HCT116 (cell line): ENCODE data around the gene KCNIP4. TPM values are rescaled to one million over a fixed set of nuclear protein-coding genes. Genes with fewer than 3 reads are reported as not detected.

ENCODE experiments used
- ATAC-seq: fragments of 200-7000 bp; cut with Tn5 transposase; 2 replicates; pipeline ENCODE4 v1.9.1; 2020; ENCODE audit warnings: mild to moderate bottlenecking, moderate library complexity
- BruUV-seq: library from RNA; stranded (reverse); fragments of 400-500 nt; replicated peaks from 2 replicates; lab custom pipeline; 2021; lab: Mats Ljungman, UMichigan
- CTCF ChIA-PET: fragments of 300-600 bp; sonication (Branson Sonifier 250); formaldehyde crosslinking; loops from one replicate; lab custom pipeline; 2021; ENCODE audit warnings: antibody characterized with exemption; lab: Charles Lee
- POLR2A ChIA-PET: fragments of 300-600, 350-600 bp; sonication (Branson Sonifier 250); formaldehyde crosslinking; loops from one replicate; lab custom pipeline; 2021; ENCODE audit warnings: antibody characterized with exemption; lab: Charles Lee
- RAD21 ChIA-PET, 2 experiments: fragments of 300-600 bp; sonication (Branson Sonifier 250); formaldehyde crosslinking; loops; one replicate each; lab custom pipeline; 2023; ENCODE audit warnings: low total read pairs in 2 of 2; ENCODE audit not compliant: uncharacterized antibody in 2 of 2, unreplicated experiment in 2 of 2, low non-redundant PET in 1 of 2; lab: Charles Lee
- DNase-seq: peaks from one replicate; pipeline ENCODE4 v3.0.0-alpha.2; 2010; ENCODE audit warnings: low read depth, low spot score
- H2AFZ ChIP-seq: fragments of 200-600 bp; shearing (Covaris generic), sonication (generic); 2 replicates; pipeline ENCODE4 v1.6.1; 2017; ENCODE audit warnings: low read depth, mixed run types, mixed read lengths, antibody characterized with exemption, low read length; ENCODE audit not compliant: poor library complexity, severe bottlenecking
- H3K27ac ChIP-seq: 2 replicates; pipeline ENCODE4 v1.5.1; 2012; ENCODE audit warnings: low read depth, low read length
- H3K27me3 ChIP-seq: fragments of 200-600 bp; sonication (generic); 2 replicates; pipeline ENCODE4 v1.6.1; 2016; ENCODE audit warnings: mixed run types, low read length, mixed read lengths; ENCODE audit not compliant: insufficient read depth
- H3K36me3 ChIP-seq, 2 experiments: fragments of 200-500 bp in 1 of 2; fragments of 200-600 bp in 1 of 2; sonication (Bioruptor generic) in 1 of 2; sonication (generic) in 1 of 2; 2 replicates each; pipeline versions ENCODE4 v1.5.1 to v1.6.1; 2014 to 2016; ENCODE audit warnings: low read length in 2 of 2, inconsistent platforms in 1 of 2, mixed read lengths in 1 of 2, mixed run types in 1 of 2; ENCODE audit not compliant: insufficient read depth in 2 of 2, control insufficient read depth in 1 of 2
- H3K4me1 ChIP-seq, 2 experiments: fragments of 200-600 bp in 1 of 2; sonication (generic) in 1 of 2; 2 replicates each; pipeline versions ENCODE4 v1.5.1 to v1.6.1; 2012 to 2017; ENCODE audit warnings: low read length in 2 of 2, inconsistent platforms in 1 of 2, mild to moderate bottlenecking in 1 of 2, mixed read lengths in 1 of 2, mixed run types in 1 of 2, moderate library complexity in 1 of 2; ENCODE audit not compliant: insufficient read depth in 2 of 2, control insufficient read depth in 1 of 2
- H3K4me2 ChIP-seq: fragments of 200-600 bp; sonication (generic); 2 replicates; pipeline ENCODE4 v1.6.1; 2017; ENCODE audit warnings: mixed run types, low read length, mixed read lengths
- H3K4me3 ChIP-seq, 2 experiments: fragments of 200-600 bp in 1 of 2; sonication (generic) in 1 of 2; replicated peaks in 1 of 2; 2 replicates each; pipeline ENCODE4 v1.5.1; 2011 to 2016; ENCODE audit warnings: low read length in 2 of 2, control low read depth in 1 of 2, low read depth in 1 of 2, mild to moderate bottlenecking in 1 of 2, mixed read lengths in 1 of 2, mixed run types in 1 of 2
- H3K79me2 ChIP-seq: fragments of 200-600 bp; sonication (generic); 2 replicates; pipeline ENCODE4 v1.6.1; 2017; ENCODE audit warnings: mild to moderate bottlenecking, mixed run types, low read length, moderate library complexity, mixed read lengths; ENCODE audit not compliant: insufficient read depth
- H3K9ac ChIP-seq: fragments of 200-600 bp; sonication (generic); 2 replicates; pipeline ENCODE4 v1.6.1; 2016; ENCODE audit warnings: low read length, mixed read lengths
- H3K9me2 ChIP-seq: fragments of 200-600 bp; sonication (generic), shearing (Covaris generic); 2 replicates; pipeline ENCODE4 v1.6.1; 2017; ENCODE audit warnings: mixed run types, mild to moderate bottlenecking, moderate library complexity; ENCODE audit not compliant: insufficient read depth
- H3K9me3 ChIP-seq, 2 experiments: fragments of 200-500 bp in 1 of 2; fragments of 200-600 bp in 1 of 2; sonication (Bioruptor generic) in 1 of 2; sonication (generic) in 1 of 2; 2 replicates each; pipeline ENCODE4 v1.6.1; 2014 to 2017; ENCODE audit warnings: low read length in 2 of 2, mixed read lengths in 2 of 2, inconsistent platforms in 1 of 2, low read depth in 1 of 2, mild to moderate bottlenecking in 1 of 2, mixed run types in 1 of 2, moderate library complexity in 1 of 2; ENCODE audit not compliant: control insufficient read depth in 1 of 2, insufficient read depth in 1 of 2
- H4K20me1 ChIP-seq: fragments of 200-600 bp; sonication (generic), shearing (Covaris generic); 2 replicates; pipeline ENCODE4 v1.6.1; 2017; ENCODE audit warnings: mixed run types, mild to moderate bottlenecking, moderate library complexity; ENCODE audit not compliant: insufficient read depth
- CEBPB ChIP-seq: IDR thresholded peaks from 2 replicates; pipeline ENCODE4 v1.6.1; 2012; ENCODE audit warnings: low read depth
- ELF1 ChIP-seq: IDR thresholded peaks from 2 replicates; pipeline ENCODE4 v1.6.1; 2012; ENCODE audit warnings: low read depth, borderline replicate concordance
- POLR2A ChIP-seq: IDR thresholded peaks from 2 replicates; pipeline ENCODE4 v1.7.0; 2011; ENCODE audit warnings: borderline replicate concordance; ENCODE audit not compliant: insufficient read depth, insufficient read length; ENCODE audit errors: extremely low read depth
- ZBTB33 ChIP-seq: IDR thresholded peaks from 2 replicates; pipeline ENCODE4 v1.6.1; 2011; ENCODE audit warnings: mild to moderate bottlenecking, low read length, moderate library complexity; ENCODE audit not compliant: insufficient replicate concordance; ENCODE audit errors: extremely low read depth
- intact Hi-C: fragments of 100-400 bp; cut with micrococcal nuclease; formaldehyde crosslinking; loops from 2 replicates; pipeline ENCODE4 v1.10.0; 2022
- total RNA-seq: library from RNA; stranded (reverse); gene quantifications from one replicate; pipeline ENCODE4 v1.2.1, GENCODE V29; 2021; ENCODE audit not compliant: unreplicated experiment
- TF ChIP-seq, protein P1 (sequence below), 3 experiments: fragments of 200-600 bp in 1 of 3; sonication (generic) in 1 of 3; IDR thresholded peaks in 2 of 3; conservative IDR thresholded peaks in 1 of 3; 2 replicates each; pipeline ENCODE4 v1.5.1; 2012 to 2017; ENCODE audit warnings: low read depth in 2 of 3, low read length in 2 of 3, antibody characterized with exemption in 1 of 3, borderline replicate concordance in 1 of 3, control low read depth in 1 of 3, mild to moderate bottlenecking in 1 of 3, mixed read lengths in 1 of 3, mixed run types in 1 of 3, moderate library complexity in 1 of 3; ENCODE audit not compliant: insufficient read depth in 1 of 3

Gene KCNIP4
- total RNA-seq, 1 experiment from 2014 or later: not detected

GRCh38 chr4:21986307-21986706, 37.7 kb upstream of the KCNIP4 start:
- H3K9ac ChIP-seq: no peak overlapping the region
- DNase-seq (no peak), ATAC-seq (no peak)
- no TSS peak for BruUV-seq
- H3K27me3 ChIP-seq: no peaks in the 10 kb centered on the region
- no peaks in the 10 kb centered on the region for H3K36me3 ChIP-seq
- no peaks in the 10 kb centered on the region for H3K4me1 ChIP-seq
- no peaks in the 10 kb centered on the region for H4K20me1 ChIP-seq
- no peak overlapping the region for H3K4me2 ChIP-seq
- H3K9me3 ChIP-seq: peaks cover 0 to 3% of the 10 kb centered on the region in 2 experiments; a peak in 2 of 4 replicates
- no peaks in the 10 kb centered on the region for H3K9me2 ChIP-seq
- intact Hi-C loops: no loop called here
- no peak overlapping the region for H3K27ac ChIP-seq
- RAD21 ChIA-PET: no interaction called here
- POLR2A ChIA-PET: no interaction called here
- no peak overlapping the region for H2AFZ ChIP-seq
- H3K4me3 ChIP-seq: no peak overlapping the region
- H3K79me2 ChIP-seq: no peaks in the 10 kb centered on the region
- CTCF ChIA-PET: no interaction called here
- TF ChIP-seq CEBPB: no peak
- no peak for TF ChIP-seq POLR2A
- TF ChIP-seq ZBTB33: no peak
- TF ChIP-seq, protein P1, sequence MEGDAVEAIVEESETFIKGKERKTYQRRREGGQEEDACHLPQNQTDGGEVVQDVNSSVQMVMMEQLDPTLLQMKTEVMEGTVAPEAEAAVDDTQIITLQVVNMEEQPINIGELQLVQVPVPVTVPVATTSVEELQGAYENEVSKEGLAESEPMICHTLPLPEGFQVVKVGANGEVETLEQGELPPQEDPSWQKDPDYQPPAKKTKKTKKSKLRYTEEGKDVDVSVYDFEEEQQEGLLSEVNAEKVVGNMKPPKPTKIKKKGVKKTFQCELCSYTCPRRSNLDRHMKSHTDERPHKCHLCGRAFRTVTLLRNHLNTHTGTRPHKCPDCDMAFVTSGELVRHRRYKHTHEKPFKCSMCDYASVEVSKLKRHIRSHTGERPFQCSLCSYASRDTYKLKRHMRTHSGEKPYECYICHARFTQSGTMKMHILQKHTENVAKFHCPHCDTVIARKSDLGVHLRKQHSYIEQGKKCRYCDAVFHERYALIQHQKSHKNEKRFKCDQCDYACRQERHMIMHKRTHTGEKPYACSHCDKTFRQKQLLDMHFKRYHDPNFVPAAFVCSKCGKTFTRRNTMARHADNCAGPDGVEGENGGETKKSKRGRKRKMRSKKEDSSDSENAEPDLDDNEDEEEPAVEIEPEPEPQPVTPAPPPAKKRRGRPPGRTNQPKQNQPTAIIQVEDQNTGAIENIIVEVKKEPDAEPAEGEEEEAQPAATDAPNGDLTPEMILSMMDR (IDR thresholded peaks at IDR 0.05 in 2 of 3, conservative IDR thresholded peaks at IDR 0.05 in 1 of 3; ENCODE audit: borderline replicate concordance in 1 of 3, insufficient read depth in 1 of 3, low read depth in 2 of 3, low read length in 2 of 3): no peak
- no peak for TF ChIP-seq ELF1
- TF ChIP-seq, all 23 proteins: peak for 0
